ENCODE results near the gene MGRN1. TPM values are rescaled to one million over a fixed set of nuclear protein-coding genes. Genes with fewer than 3 reads are reported as not detected.

Gene MGRN1
- total RNA-seq, 2 donors from 2014 or later: 35.6 to 47.4 TPM

- Histone ChIP-seq H3K4me3 (no peak overlapping the region), H3K36me3 (no peaks in the 10 kb centered on the region), H3K27me3 (no peaks in the 10 kb centered on the region), H3K9me3 (no peaks in the 10 kb centered on the region), H3K4me1 (no peaks in the 10 kb centered on the region), H3K27ac (no peak overlapping the region)
- no peak for DNase-seq (ENCODE audit: low spot score)
- no peak for TF ChIP-seq CTCF (IDR thresholded peaks at IDR 0.05)
Observed at GRCh38 chr16:4640572-4641305, 16.1 kb downstream of the MGRN1 start.

GRCh38 chr16:4641306-4641687 lies 16.7 kb downstream of the MGRN1 start:
- DNase-seq (ENCODE audit: low spot score): no peak
- no peaks in the 10 kb centered on the region for H3K27me3 ChIP-seq
- H3K4me3 ChIP-seq: no peak overlapping the region
- TF ChIP-seq CTCF (IDR thresholded peaks at IDR 0.05): no peak
- H3K36me3 ChIP-seq: no peaks in the 10 kb centered on the region
- no peaks in the 10 kb centered on the region for H3K4me1 ChIP-seq
- H3K27ac ChIP-seq: no peak overlapping the region
- no peaks in the 10 kb centered on the region for H3K9me3 ChIP-seq

GRCh38 chr16:4641895-4642294 lies 17.3 kb downstream of the MGRN1 start:
- no peak overlapping the region for H3K4me3 ChIP-seq
- no peaks in the 10 kb centered on the region for H3K27me3 ChIP-seq
- no peak for TF ChIP-seq CTCF (IDR thresholded peaks at IDR 0.05)
- no peaks in the 10 kb centered on the region for H3K9me3 ChIP-seq
- H3K27ac ChIP-seq: no peak overlapping the region
- no peak for DNase-seq (ENCODE audit: low spot score)
- no peaks in the 10 kb centered on the region for H3K4me1 ChIP-seq
- H3K36me3 ChIP-seq: no peaks in the 10 kb centered on the region

GRCh38 chr16:4646773-4647643 lies 22.4 kb downstream of the MGRN1 start:
- Histone ChIP-seq H3K27me3 (no peaks in the 10 kb centered on the region), H3K4me3 (no peak overlapping the region), H3K27ac (no peak overlapping the region), H3K4me1 (no peaks in the 10 kb centered on the region), H3K36me3 (peaks cover 20% of the 10 kb centered on the region), H3K9me3 (no peaks in the 10 kb centered on the region)
- no peak for DNase-seq (ENCODE audit: low spot score)
- TF ChIP-seq CTCF (IDR thresholded peaks at IDR 0.05): no peak

GRCh38 chr16:4647644-4647980 lies 23.0 kb downstream of the MGRN1 start:
- Histone ChIP-seq H3K27me3 (no peaks in the 10 kb centered on the region), H3K36me3 (peaks cover 26% of the 10 kb centered on the region), H3K27ac (no peak overlapping the region), H3K9me3 (no peaks in the 10 kb centered on the region), H3K4me3 (no peak overlapping the region), H3K4me1 (no peaks in the 10 kb centered on the region)
- TF ChIP-seq CTCF (IDR thresholded peaks at IDR 0.05): no peak
- DNase-seq (ENCODE audit: low spot score): no peak

Measured in right atrium auricular region (tissue), 2 donors.